ENCODE data around the gene FLVCR1.

Gene FLVCR1

DNA sequence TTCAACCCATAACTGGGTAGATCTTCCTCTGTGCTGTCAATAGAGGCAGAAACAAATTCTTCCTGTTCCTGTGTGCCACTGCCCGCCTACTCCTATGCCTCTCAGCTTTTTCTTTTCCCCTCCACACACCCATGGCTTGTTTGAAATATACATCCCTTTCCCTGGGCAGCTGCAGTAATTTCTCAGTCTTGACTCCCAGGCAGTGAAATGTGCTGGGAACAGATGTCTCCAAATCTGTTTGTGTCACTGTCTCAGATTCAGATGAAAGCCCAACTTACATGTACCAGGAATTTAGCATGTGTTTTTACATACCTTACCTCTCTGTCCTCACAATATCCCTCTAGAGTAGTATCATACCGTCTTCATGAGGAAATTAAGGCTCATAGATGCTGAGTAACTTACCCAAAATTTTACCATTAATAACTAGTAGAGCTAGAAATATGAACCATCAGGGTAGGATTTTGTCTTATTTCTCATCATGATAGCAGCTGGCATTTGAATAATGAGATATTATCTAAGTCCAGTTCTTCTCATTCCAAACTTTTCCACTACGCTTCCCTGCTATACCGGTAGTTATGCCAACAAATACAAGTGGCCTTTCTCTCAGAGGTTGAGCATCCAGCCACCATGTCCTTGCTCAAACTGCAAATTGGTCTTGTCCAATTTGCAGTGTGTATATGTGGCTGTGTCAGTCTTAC, 87.5 kb downstream of the FLVCR1 start:
- DNase-seq (ENCODE audit: low spot score), result no peak

GRCh38 chr1:212946872-212947271, 88.8 kb downstream of the FLVCR1 start:
- DNase-seq (ENCODE audit: low spot score), result no peak
